Prostate gland (tissue), 2 donors: ENCODE measurements around the gene FUT8. TPM values are rescaled to one million over a fixed set of nuclear protein-coding genes. Genes with fewer than 3 reads are reported as not detected.

Source experiments
- DNase-seq: peaks from one replicate; pipeline ENCODE4 v3.0.0-alpha.2; 2019; ENCODE audit warnings: low spot score
- H3K27ac ChIP-seq, 2 donors: fragments of 200-600 bp; sonication (generic); 2 replicates each; pipeline ENCODE4 v1.5.1; 2017 to 2019
- H3K27me3 ChIP-seq: fragments of 200-600 bp; sonication (generic); replicated peaks from 2 replicates; pipeline ENCODE4 v1.5.1; 2019; ENCODE audit not compliant: insufficient read depth
- H3K36me3 ChIP-seq, 2 donors: fragments of 200-600 bp; sonication (generic); 1 replicate in 1 of 2; 2 replicates in 1 of 2; pipeline versions ENCODE4 v1.5.1 to v1.8.1; 2017 to 2019
- H3K4me1 ChIP-seq: fragments of 200-600 bp; sonication (generic); replicated peaks from 2 replicates; pipeline ENCODE4 v1.5.1; 2019
- H3K4me3 ChIP-seq, 2 donors: fragments of 200-600 bp; sonication (generic); 2 replicates each; pipeline ENCODE4 v1.5.1; 2017 to 2019
- H3K9me3 ChIP-seq: fragments of 200-600 bp; sonication (generic); 2 replicates; pipeline ENCODE4 v1.5.1; 2017
- POLR2A ChIP-seq: fragments of 450-650 bp; IDR thresholded peaks from one replicate; pipeline ENCODE4 v1.6.1; 2016; ENCODE audit warnings: antibody characterized with exemption, mild to moderate bottlenecking
- POLR2AphosphoS5 ChIP-seq: sonication (generic); formaldehyde crosslinking; IDR thresholded peaks from one replicate; pipeline ENCODE4 v1.6.1; 2017; ENCODE audit warnings: antibody characterized with exemption
- WGBS: methylation state at CpG from one replicate; pipeline ENCODE4 v1.1.5; 2018; 5-methylcytosine and 5-hydroxymethylcytosine counted together
- intact Hi-C: fragments of 100-400 bp; cut with DNase I; formaldehyde crosslinking; loops from one replicate; pipeline ENCODE4 v1.14.2; 2022
- total RNA-seq, 2 donors: library from RNA; depleted of rRNA; stranded (reverse); fragments of >200 nt; gene quantifications; one replicate each; pipeline ENCODE4 v1.1.0, GENCODE V29; 2016
- TF ChIP-seq, protein P1 (sequence below), 4 experiments: fragments of 200-600 bp in 2 of 4; fragments of 450-650 bp in 2 of 4; sonication (generic) in 2 of 4; IDR thresholded peaks; 1 replicate in 3 of 4; 2 replicates in 1 of 4; pipeline ENCODE4 v1.5.1; 2016 to 2019; ENCODE audit warnings: antibody characterized with exemption in 4 of 4, mild to moderate bottlenecking in 2 of 4, moderate library complexity in 2 of 4

FUT8 gene
- total RNA-seq: 10 to 100 TPM; 12.4 to 27.9 TPM

DNA sequence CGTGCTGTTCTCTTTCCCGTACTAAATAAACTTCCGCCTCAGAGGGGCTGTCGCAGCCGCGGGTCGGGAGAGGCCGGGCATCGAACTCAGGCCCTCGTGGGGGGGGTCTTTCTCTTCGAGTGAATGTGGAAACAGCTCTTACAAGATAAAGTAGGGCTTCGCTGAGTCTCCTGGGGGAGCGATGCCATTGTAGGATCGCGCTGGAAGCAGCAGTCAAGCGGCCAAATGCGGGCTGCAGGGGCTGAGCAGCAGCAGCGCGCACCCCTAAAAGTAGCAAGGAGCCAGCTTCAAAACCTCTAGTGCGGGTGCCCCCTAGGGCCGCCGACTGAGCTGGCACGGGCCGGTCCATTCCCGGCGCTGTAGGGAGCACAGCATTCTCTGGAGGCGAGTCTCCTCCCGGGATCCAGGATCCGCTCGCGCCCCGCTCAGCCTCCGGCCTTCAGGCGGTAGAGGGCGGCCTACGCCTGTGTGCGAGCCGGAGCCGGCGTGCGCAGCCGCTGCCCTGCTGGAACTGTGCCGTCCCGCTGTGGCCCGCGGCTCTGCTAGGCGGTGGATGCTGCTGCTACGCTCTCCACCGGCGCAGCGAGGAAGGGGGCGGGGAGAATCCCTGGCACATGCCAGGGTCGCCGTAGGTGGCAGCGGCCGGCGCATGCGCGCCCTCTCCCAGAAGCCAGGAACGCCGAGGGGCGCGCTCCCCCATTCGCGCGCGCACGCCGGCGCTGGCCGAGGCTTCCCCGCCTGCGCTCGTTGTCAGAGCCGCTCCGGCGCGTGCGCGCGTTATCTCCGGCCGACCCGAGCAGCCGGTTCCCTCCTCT is at the start of gene FUT8:
FUT8 (plus strand) TSS at position 699 of the 815 bp plus-strand sequence. CDS start 148,834 bp downstream, outside the sequence.
- Histone ChIP-seq H3K27me3 (no peaks in the 10 kb centered on the region), H3K9me3 (no peaks in the 10 kb centered on the region), H3K36me3 (no peaks in the 10 kb centered on the region), H3K4me1 (no peaks in the 10 kb centered on the region), H3K27ac (peak within 1 kb of the TSS; percentile 86 to 91), H3K4me3 (peak within 1 kb of the TSS; percentile 61 to 81)
- intact Hi-C loops: loop anchor here (5.0 kb wide), 2 partner anchors 255 to 425 kb away; partner anchors contain the start of gene FNTB
- 0% methylated on average over 15 of the region's 85 CpGs for WGBS
- peak; percentile 90 for TF ChIP-seq POLR2AphosphoS5
- TF ChIP-seq POLR2A: peak; percentile 80
- TF ChIP-seq, protein P1, sequence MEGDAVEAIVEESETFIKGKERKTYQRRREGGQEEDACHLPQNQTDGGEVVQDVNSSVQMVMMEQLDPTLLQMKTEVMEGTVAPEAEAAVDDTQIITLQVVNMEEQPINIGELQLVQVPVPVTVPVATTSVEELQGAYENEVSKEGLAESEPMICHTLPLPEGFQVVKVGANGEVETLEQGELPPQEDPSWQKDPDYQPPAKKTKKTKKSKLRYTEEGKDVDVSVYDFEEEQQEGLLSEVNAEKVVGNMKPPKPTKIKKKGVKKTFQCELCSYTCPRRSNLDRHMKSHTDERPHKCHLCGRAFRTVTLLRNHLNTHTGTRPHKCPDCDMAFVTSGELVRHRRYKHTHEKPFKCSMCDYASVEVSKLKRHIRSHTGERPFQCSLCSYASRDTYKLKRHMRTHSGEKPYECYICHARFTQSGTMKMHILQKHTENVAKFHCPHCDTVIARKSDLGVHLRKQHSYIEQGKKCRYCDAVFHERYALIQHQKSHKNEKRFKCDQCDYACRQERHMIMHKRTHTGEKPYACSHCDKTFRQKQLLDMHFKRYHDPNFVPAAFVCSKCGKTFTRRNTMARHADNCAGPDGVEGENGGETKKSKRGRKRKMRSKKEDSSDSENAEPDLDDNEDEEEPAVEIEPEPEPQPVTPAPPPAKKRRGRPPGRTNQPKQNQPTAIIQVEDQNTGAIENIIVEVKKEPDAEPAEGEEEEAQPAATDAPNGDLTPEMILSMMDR (IDR thresholded peaks at IDR 0.05): peak in 3 of 4 experiments; percentile 65 to 81 (median 68)
- DNase-seq: peak; percentile 95

DNA sequence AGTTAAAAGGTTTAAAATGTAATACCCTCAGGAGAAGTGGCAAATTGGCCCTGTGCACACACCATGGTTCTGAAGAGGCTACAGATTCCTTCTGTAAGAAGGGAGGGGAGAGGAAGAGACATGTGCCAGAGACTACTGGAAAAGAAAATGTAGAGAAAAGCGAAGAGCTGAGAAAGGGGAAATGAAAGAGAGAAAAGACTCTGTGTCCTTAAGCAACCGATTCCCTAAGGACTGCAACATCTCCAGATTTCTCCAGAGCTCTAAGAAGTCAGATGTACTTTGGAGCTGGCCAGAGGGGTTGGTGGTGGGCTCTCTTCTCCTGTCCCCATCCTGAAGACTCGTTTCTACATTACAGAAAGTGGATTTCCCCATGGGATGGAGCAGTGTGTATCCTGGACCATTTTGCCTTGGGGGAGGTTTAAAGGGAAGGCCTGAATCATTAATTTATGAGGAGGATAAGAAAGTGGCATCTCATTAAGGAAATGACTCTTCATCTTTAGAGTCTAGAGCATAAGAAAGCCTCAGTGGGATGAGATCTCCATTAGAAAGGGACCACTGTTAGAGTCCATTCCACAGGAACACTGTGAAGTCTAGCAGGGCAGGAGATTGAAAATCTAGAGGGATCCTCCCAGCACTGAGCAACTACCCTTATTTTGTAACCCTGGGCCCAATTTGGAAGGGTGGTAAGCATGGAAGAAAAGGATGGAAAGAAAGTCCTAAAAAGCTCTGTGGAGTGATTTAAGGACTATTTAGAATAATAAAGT is 45.5 kb upstream of the FUT8 start:
- H3K4me3 ChIP-seq: no peak overlapping the region
- no peaks in the 10 kb centered on the region for H3K27me3 ChIP-seq
- no peak for DNase-seq
- intact Hi-C loops: no loop called here
- no peak for TF ChIP-seq POLR2A
- no peak for TF ChIP-seq POLR2AphosphoS5
- TF ChIP-seq, protein P1 (IDR thresholded peaks at IDR 0.05): no peak
- no peak overlapping the region for H3K27ac ChIP-seq
- 90% methylated on average over 3 of the region's 3 CpGs for WGBS
- no peaks in the 10 kb centered on the region for H3K36me3 ChIP-seq
- H3K4me1 ChIP-seq: no peaks in the 10 kb centered on the region
- no peaks in the 10 kb centered on the region for H3K9me3 ChIP-seq

DNA sequence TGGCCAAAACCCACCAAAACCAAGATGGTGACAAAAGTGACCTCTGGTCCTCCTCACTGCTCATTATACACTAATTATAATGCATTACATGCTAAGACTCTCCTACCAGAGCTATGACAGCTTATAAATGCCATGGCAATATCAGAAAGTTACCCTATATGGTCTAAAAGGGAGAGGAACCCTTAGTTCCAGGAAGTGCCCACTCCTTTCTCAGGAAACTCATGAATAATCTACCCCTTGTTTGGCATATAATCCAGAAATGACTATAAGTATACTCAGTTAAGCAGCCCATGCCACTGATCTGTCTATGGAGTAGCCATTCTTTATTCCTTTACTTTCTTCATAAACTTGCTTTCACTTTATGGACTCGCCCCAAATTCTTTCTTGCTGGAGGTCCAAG is 43.0 kb upstream of the FUT8 start:
- H3K9me3 ChIP-seq: no peaks in the 10 kb centered on the region
- no peaks in the 10 kb centered on the region for H3K4me1 ChIP-seq
- no peak overlapping the region for H3K4me3 ChIP-seq
- no peaks in the 10 kb centered on the region for H3K27me3 ChIP-seq
- 97% methylated on average over 1 of the region's 1 CpG for WGBS
- TF ChIP-seq POLR2A (no peak), POLR2AphosphoS5 (no peak)
- TF ChIP-seq, protein P1 (IDR thresholded peaks at IDR 0.05): no peak
- H3K27ac ChIP-seq: no peak overlapping the region
- intact Hi-C loops: no loop called here
- DNase-seq: no peak
- no peaks in the 10 kb centered on the region for H3K36me3 ChIP-seq

DNA sequence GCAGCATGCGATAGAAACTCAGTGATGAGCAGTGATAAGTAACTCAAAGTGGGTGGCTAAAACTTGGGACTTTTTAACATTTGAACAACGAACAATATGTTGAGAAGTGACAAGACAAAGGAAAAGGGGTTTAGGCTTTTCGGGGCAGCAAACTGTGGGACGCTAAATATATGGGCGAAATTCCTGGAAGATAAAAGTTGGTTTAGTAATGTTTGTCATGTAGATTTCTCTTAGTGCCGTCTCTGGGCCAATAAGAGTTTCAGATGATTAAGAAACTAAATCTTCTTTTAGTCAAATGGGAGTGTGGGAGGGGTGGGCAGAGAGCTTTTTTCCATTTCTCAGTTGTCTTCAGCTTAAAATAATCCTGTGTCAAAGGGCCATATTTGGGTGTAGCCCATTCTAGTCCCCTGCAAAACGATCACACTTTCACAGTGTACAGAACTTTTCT is 41.7 kb upstream of the FUT8 start:
- no peak for DNase-seq
- WGBS: 74% methylated on average over 7 of the region's 7 CpGs
- intact Hi-C loops: no loop called here
- Histone ChIP-seq H3K4me1 (no peaks in the 10 kb centered on the region), H3K36me3 (no peaks in the 10 kb centered on the region), H3K27ac (no peak overlapping the region), H3K9me3 (no peaks in the 10 kb centered on the region), H3K27me3 (no peaks in the 10 kb centered on the region), H3K4me3 (no peak overlapping the region)
- TF ChIP-seq, protein P1 (IDR thresholded peaks at IDR 0.05): no peak
- TF ChIP-seq POLR2A (no peak), POLR2AphosphoS5 (no peak)
